GM13977 (cell line): ENCODE data around the gene SFRP2.

Experiments
- DNase-seq: peaks from one replicate; pipeline ENCODE4 v3.0.0; 2012; ENCODE audit warnings: low spot score
- in situ Hi-C: fragments of 300-500 bp; cut with MboI; formaldehyde crosslinking; loops from one replicate; pipeline ENCODE4 v1.12.0; 2022; ENCODE audit warnings: low sequenced_read_pairs, low pct_unique_long_range_greater_than_20kb, mixed read lengths, inconsistent platforms; ENCODE audit not compliant: unreplicated experiment
- TF ChIP-seq, protein P1 (sequence below): IDR thresholded peaks from 2 replicates; pipeline ENCODE4 v1.5.1; 2012; ENCODE audit warnings: mild to moderate bottlenecking, control low read depth; ENCODE audit not compliant: insufficient read depth; ENCODE audit errors: extremely low read depth, missing control alignments

Gene SFRP2

GRCh38 chr4:153780876-153781275 lies 8.0 kb downstream of the SFRP2 start:
- in situ Hi-C loops: no loop called here

DNA sequence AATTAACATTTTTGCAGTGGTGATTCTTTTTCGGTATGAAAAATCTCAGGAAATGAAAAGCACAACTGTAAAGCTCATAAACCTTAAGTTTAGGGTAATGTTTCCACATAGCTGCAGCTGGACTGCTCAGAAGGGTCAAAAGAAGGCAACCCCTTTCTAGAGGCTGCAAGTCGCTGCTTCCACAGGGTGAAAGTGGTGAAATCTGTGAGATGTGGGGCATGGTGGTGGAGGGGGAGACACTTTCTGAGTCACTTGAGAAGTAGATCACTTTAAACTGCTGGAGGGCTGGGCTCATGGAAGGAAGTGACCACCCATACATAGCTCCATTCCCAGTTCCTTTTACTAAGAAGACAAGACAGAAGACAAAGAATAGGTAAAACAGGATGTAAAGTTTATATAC lies 8.7 kb downstream of the SFRP2 start:
- in situ Hi-C loops: no loop called here
- TF ChIP-seq, protein P1, sequence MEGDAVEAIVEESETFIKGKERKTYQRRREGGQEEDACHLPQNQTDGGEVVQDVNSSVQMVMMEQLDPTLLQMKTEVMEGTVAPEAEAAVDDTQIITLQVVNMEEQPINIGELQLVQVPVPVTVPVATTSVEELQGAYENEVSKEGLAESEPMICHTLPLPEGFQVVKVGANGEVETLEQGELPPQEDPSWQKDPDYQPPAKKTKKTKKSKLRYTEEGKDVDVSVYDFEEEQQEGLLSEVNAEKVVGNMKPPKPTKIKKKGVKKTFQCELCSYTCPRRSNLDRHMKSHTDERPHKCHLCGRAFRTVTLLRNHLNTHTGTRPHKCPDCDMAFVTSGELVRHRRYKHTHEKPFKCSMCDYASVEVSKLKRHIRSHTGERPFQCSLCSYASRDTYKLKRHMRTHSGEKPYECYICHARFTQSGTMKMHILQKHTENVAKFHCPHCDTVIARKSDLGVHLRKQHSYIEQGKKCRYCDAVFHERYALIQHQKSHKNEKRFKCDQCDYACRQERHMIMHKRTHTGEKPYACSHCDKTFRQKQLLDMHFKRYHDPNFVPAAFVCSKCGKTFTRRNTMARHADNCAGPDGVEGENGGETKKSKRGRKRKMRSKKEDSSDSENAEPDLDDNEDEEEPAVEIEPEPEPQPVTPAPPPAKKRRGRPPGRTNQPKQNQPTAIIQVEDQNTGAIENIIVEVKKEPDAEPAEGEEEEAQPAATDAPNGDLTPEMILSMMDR: no peak

More at GRCh38 chr4:153780876-153781275, 8.0 kb downstream of the SFRP2 start:
- TF ChIP-seq, protein P1: no peak
- no peak for DNase-seq

GRCh38 chr4:153778383-153778782 lies 10.5 kb downstream of the SFRP2 start:
- DNase-seq: no peak
- in situ Hi-C loops: no loop called here
- TF ChIP-seq, protein P1: no peak

More for the DNA sequence above, 8.7 kb downstream of the SFRP2 start:
- no peak for DNase-seq

- TF ChIP-seq, protein P1: no peak
- in situ Hi-C loops: no loop called here
- no peak for DNase-seq
These were observed 11.5 kb downstream of the SFRP2 start for GRCh38 chr4:153777421-153777820.

GRCh38 chr4:153776601-153777000 lies 12.3 kb downstream of the SFRP2 start:
- TF ChIP-seq, protein P1: no peak
- in situ Hi-C loops: no loop called here
- no peak for DNase-seq

- in situ Hi-C loops: loop anchor here (25.0 kb wide), 1 partner anchor 436 kb away; the partner anchor contains the start of gene MND1
- DNase-seq: no peak
These were observed 15.6 kb downstream of the SFRP2 start for GRCh38 chr4:153773236-153773690.

More at GRCh38 chr4:153773236-153773690, 15.6 kb downstream of the SFRP2 start:
- TF ChIP-seq, protein P1: no peak
